Measurements from ENCODE around the gene TBCD. TPM values are rescaled to one million over a fixed set of nuclear protein-coding genes. Genes with fewer than 3 reads are reported as not detected.

The TBCD gene
- total RNA-seq, 1 experiment from 2014 or later = 129 TPM

DNA sequence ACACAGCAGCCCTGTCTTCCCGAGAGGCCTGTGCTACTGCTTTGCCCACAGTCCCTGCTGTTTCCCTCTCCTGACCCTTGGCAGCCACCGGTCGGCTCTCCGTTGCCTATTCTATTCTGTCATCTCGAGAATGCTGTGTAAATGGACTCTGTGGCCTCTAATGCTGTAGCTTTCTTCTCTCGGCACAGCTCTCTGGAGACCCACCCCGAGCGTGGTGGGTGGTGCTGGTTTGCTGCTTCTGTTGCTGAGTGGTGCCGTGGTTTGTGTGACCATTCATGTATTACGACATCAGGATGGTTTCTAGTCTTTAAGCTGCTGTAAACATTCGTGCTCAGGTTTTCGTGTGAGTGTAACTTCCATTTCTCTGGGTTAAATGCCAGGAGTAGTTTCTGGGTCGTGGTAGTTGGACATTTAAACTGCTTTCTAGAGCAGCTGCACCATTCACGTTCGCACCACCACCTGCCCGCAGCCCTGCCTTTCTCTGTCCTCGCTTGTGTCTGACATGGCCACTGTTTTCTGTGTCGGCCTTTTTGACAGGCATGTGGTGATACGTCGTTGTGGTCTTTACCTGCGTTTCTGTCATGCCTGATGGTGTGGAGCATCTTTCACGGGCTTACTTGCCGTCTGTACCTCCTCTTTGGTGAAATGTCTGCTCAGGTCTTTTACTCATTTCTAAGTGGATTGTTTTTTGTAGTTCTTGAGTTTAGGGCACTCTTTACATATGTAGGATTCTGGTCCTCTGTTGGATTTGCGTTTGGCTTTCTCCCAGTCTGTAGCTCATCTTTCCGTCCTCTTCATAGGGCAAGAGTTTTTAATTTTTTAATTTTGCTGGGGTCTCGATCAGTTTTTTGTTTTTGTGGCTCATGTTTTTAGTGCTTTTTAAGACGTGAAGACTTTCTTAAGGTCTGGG, 135.6 kb downstream of the TBCD start:
- Histone ChIP-seq H2BK120ac (ENCODE audit: low read depth, low read length, poor library complexity, severe bottlenecking) (no peak overlapping the region), H3K27me3 (ENCODE audit: insufficient read depth, low read length) (no peaks in the 10 kb centered on the region), H2BK5ac (ENCODE audit: insufficient read length, low read length) (no peak overlapping the region), H3K9ac (ENCODE audit: extremely low read depth, insufficient read length, low read length) (no peak overlapping the region), H3K27ac (ENCODE audit: insufficient read length, low read depth, low read length) (no peak overlapping the region), H3K4me1 (ENCODE audit: insufficient read depth, low read length) (no peaks in the 10 kb centered on the region; the same call in 1 of the 2 replicates), H3K18ac (ENCODE audit: insufficient read length, low read depth, low read length) (no peak overlapping the region), H3K14ac (ENCODE audit: insufficient read depth, low read length) (no peak overlapping the region), H3K79me1 (ENCODE audit: insufficient read depth, low read depth, low read length, poor library complexity, severe bottlenecking) (no peaks in the 10 kb centered on the region), H3K56ac (ENCODE audit: insufficient read length, low read depth, low read length) (no peak overlapping the region), H3K23me2 (ENCODE audit: insufficient read length, low read depth, low read length, poor library complexity, severe bottlenecking) (no peaks in the 10 kb centered on the region), H3K9me3 (ENCODE audit: control insufficient read depth, low read depth, low read length) (no peaks in the 10 kb centered on the region), H3T11ph (ENCODE audit: low read length) (no peak overlapping the region), H4K91ac (ENCODE audit: insufficient read length, low read depth, low read length) (no peak overlapping the region), H2BK15ac (ENCODE audit: low read depth, low read length) (no peak overlapping the region), H2AK5ac (ENCODE audit: insufficient read length, low read length) (no peak overlapping the region), H3K79me2 (ENCODE audit: insufficient read depth, low read length) (no peaks in the 10 kb centered on the region; the same call in 1 of the 2 replicates), H3K23ac (ENCODE audit: insufficient read length, low read depth, low read length) (no peak overlapping the region), H3K4ac (ENCODE audit: low read depth, low read length) (no peak overlapping the region), H4K8ac (replicated peaks; ENCODE audit: insufficient read length, low read depth, low read length) (no peak overlapping the region), H2BK12ac (ENCODE audit: insufficient read length, low read depth, low read length) (no peak overlapping the region), H4K20me1 (ENCODE audit: control insufficient read depth, insufficient read depth, insufficient read length) (no peaks in the 10 kb centered on the region), H2BK20ac (ENCODE audit: low read depth, low read length, poor library complexity, severe bottlenecking) (no peak overlapping the region), H4K5ac (ENCODE audit: insufficient read length, low read depth, low read length) (no peak overlapping the region), H3K4me2 (ENCODE audit: insufficient read depth, insufficient read length, low read length) (no peak overlapping the region), H2AFZ (ENCODE audit: low read length) (no peak overlapping the region)
- Mint-ChIP-seq H3K36me3 (ENCODE audit: insufficient read depth in 1 of 3, low read depth in 3 of 3) (peaks cover 15 to 45% (median 40%) of the 10 kb centered on the region in 3 experiments; a peak in 6 of 7 replicates), H3K27me3 (ENCODE audit: low read depth) (no peaks in the 10 kb centered on the region), H3K4me3 (no peak overlapping the region), H3K4me1 (peaks cover 23 to 30% of the 10 kb centered on the region in 2 experiments), H3K27ac (peak overlapping the region in 2 of 3 experiments; percentile 18 to 47; a peak in 5 of 7 replicates), H3K9me3 (0 out of 5 replicates have a peak, but pooled peaks cover 0 to 3% of the 10 kb centered on the region in 2 experiments)
- no CpG with 5 or more reads among the region's 27 CpGs for WGBS (ENCODE audit: extremely low coverage, insufficient read length, low lambda C conversion rate)
- TF ChIP-seq CTCF (conservative IDR thresholded peaks at IDR 0.05) = no peak
- no peak for DNase-seq
